Muscle layer of duodenum (tissue), 2 donors: ENCODE data around the gene MS4A6A.
"Not testable (repeated sequence)": the region's sequence is repeated elsewhere in the genome, so short reads cannot be mapped to it uniquely, and the experiment has no call there.

Experiments
- H3K27ac ChIP-seq: one replicate; pipeline ENCODE4 v1.7.0; 2013; ENCODE audit warnings: mild to moderate bottlenecking, low read length
- H3K27me3 ChIP-seq: one replicate; pipeline ENCODE4 v1.7.0; 2013; ENCODE audit warnings: low read depth, mild to moderate bottlenecking, control low read depth, low read length
- H3K36me3 ChIP-seq, 2 donors: one replicate each; pipeline ENCODE4 v1.7.0; 2013; ENCODE audit warnings: low read length in 2 of 2, control low read depth in 1 of 2, mild to moderate bottlenecking in 1 of 2; ENCODE audit not compliant: insufficient read depth in 2 of 2, control insufficient read depth in 1 of 2
- H3K4me1 ChIP-seq, 2 donors: one replicate each; pipeline ENCODE4 v1.7.0; 2013; ENCODE audit warnings: low read length in 2 of 2, mild to moderate bottlenecking in 2 of 2, control low read depth in 1 of 2, moderate library complexity in 1 of 2; ENCODE audit not compliant: insufficient read depth in 2 of 2, control insufficient read depth in 1 of 2
- H3K4me3 ChIP-seq, 2 donors: one replicate each; pipeline ENCODE4 v1.7.0; 2013; ENCODE audit warnings: low read length in 2 of 2, low read depth in 1 of 2, mild to moderate bottlenecking in 1 of 2
- H3K9me3 ChIP-seq, 2 donors: one replicate each; pipeline ENCODE4 v1.7.0; 2013; ENCODE audit warnings: low read length in 2 of 2, control low read depth in 1 of 2, mild to moderate bottlenecking in 1 of 2; ENCODE audit not compliant: control insufficient read depth in 1 of 2
- donor health status: healthy.

MS4A6A gene

DNA sequence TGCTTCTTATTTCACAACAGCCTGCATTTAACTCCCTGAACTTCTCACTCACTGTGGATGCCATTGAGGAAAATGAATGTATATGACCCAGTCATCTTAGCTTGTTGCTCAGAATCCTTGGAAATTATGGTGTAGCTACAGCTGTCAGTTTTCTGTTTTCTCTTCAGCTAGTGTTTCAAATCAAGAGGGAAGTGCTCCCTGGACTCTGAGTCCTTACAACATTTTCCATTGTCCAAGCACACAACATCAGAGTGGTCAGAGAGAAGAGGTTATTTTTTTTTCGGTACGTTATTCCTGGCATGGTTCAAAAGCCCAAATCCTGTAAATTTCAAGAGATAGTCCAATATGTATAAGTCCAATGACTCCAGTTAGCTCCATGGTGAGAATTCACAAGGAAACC, 23.6 kb downstream of the MS4A6A start:
- Histone ChIP-seq H3K9me3 (no peaks in the 10 kb centered on the region), H3K4me3 (no peak overlapping the region), H3K36me3 (no peaks in the 10 kb centered on the region), H3K4me1 (no peaks in the 10 kb centered on the region), H3K27ac (no peak overlapping the region), H3K27me3 (no peaks in the 10 kb centered on the region)

DNA sequence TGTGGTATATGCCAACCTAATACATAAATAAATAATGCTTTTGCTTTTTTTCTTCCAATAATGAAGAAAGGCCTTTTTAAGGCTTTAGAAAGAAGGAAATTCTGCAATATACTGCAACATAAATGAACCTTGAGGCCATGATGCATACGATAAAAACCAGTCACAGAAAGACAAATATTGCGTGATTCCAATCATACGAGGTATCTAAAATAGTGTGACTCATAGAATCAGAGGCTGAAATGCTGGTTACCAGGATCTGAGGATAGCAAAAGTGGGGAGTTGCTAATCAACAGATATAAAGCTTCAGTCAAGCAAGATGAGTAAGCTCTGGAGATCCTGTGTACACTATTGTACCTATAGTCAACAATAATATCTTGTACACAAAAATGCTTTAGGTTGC, 24.2 kb downstream of the MS4A6A start:
- H3K9me3 ChIP-seq: no peaks in the 10 kb centered on the region
- H3K4me1 ChIP-seq: no peaks in the 10 kb centered on the region
- H3K36me3 ChIP-seq: no peaks in the 10 kb centered on the region
- no peak overlapping the region for H3K27ac ChIP-seq
- no peaks in the 10 kb centered on the region for H3K27me3 ChIP-seq
- no peak overlapping the region for H3K4me3 ChIP-seq

DNA sequence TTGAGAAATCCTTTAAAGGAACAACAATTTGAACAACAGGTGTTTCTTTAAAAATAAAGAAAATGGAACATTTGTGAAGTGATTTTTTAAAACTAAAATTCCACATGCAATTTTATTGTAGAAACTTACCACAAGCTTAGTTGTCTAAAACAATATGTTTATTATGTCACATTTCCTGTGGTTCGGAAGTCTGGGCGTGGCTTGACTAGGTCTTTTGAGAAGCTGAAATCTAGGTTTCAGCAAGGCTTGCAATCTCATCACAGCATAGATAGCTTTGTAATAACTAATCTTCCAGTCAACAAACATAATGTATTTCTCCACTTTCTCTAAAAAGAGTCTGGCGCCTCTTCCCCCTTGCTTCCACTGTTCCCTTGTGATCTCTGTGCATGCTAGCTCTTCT, 27.0 kb downstream of the MS4A6A start:
- Histone ChIP-seq H3K36me3 (no peaks in the 10 kb centered on the region), H3K27me3 (no peaks in the 10 kb centered on the region), H3K4me3 (no peak overlapping the region), H3K9me3 (no peaks in the 10 kb centered on the region), H3K27ac (no peak overlapping the region), H3K4me1 (no peaks in the 10 kb centered on the region)

DNA sequence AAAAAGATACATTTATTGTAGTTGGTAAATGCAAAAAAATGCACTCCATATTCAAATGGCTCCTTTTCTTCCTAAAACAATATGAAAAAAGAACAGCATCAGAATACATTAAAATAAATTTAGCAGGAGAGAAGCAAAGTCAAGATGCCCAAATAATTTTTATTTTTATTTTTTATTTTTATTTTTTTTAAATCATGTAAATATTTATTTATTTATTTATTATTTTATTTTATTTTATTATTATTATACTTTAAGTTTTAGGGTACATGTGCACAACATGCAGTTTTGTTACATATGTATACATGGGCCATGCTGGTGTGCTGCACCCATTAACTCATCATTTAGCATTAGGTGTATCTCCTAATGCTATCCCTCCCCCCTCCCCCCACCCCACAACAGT, 30.2 kb downstream of the MS4A6A start:
- H3K36me3 ChIP-seq, H3K27ac ChIP-seq: not testable (repeated sequence)

DNA sequence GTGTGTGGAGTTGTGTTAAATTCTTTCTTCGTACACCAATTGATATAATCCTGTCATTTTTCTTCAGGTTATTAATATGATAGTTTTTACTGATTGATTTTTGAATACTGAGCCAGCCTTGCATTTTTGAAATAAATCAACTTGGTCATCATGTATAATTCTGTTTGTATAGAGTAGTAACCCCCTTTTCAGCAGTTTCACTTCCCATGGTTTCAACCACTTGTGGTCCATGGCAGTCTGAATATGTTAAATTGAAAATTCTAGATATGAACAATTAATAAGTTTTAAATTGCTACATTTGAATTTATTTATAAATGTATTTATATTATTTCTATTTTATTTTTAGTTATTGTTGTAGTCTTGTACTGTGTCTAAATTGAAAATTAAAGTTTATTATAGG, 32.6 kb downstream of the MS4A6A start:
- no peaks in the 10 kb centered on the region for H3K4me1 ChIP-seq
- no peak overlapping the region for H3K4me3 ChIP-seq
- no peaks in the 10 kb centered on the region for H3K9me3 ChIP-seq
- no peaks in the 10 kb centered on the region for H3K27me3 ChIP-seq
- H3K36me3 ChIP-seq: no peaks in the 10 kb centered on the region
- H3K27ac ChIP-seq: no peak overlapping the region

More for the DNA sequence above, 30.2 kb downstream of the MS4A6A start:
- H3K27me3 ChIP-seq, H3K4me3 ChIP-seq, H3K4me1 ChIP-seq, H3K9me3 ChIP-seq: not testable (repeated sequence)

DNA sequence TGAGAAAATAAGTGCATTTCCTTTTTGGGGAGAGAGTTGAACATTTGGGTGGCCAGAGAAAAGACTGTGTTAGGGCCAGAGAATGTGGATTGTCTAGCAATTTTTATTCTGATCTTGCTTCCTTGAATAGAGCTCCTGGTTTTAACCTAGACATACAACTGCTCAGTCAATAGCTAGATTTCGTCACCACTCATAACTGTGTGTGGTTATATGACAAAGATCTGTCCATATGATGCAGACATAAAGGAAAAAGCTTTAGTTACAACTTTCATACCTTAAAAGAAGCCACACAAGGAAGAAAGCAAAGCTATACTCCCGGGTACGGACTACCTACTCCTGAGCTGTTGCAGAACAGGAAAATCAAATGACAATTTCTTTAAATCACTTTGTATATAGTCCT, 37.2 kb downstream of the MS4A6A start:
- Histone ChIP-seq H3K36me3 (no peaks in the 10 kb centered on the region), H3K27ac (no peak overlapping the region), H3K27me3 (no peaks in the 10 kb centered on the region), H3K4me3 (no peak overlapping the region), H3K4me1 (no peaks in the 10 kb centered on the region), H3K9me3 (no peaks in the 10 kb centered on the region)

DNA sequence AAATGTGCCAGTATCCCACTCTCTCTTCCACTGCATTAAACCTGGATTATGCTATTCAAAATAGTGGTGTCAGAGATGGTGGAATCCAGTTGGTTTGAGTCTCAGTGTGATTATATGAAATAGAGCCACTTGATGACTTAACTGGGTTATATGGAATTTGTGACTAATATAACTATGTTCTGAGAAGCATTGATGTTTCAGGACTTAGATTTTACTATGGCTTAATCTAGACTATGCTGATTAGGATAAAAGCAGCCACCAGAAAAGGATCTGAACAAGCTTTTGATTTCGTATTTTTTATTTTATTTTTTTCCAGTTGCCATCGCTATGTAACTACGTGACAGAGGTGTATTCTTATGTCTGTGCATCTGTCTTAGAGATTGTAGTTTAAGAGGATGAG, 39.1 kb downstream of the MS4A6A start:
- Histone ChIP-seq H3K27me3 (no peaks in the 10 kb centered on the region), H3K4me1 (no peaks in the 10 kb centered on the region)

DNA sequence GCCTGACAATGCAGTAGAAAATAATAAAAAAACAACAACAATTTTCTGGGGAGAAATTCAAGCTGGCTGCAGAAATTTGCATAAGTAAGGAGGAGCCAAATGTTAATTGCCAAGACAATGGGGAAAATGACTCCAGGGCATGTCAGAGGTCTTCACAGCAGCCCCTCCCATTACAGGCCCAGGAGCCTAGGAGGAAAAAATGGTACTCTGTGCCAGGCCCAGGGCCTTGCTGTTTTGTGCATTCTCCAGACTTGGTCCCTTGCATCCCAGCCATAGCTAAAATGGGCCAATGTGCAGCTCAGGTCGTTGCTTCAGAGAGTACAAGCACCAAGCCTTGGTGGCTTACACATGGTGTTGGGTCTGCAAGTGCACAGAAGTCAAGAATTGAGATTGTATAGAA, 49.0 kb downstream of the MS4A6A start:
- no peaks in the 10 kb centered on the region for H3K27me3 ChIP-seq
- H3K27ac ChIP-seq: no peak overlapping the region
- no peaks in the 10 kb centered on the region for H3K4me1 ChIP-seq
- peaks cover 0 to 9% of the 10 kb centered on the region in 2 donors for H3K9me3 ChIP-seq
- H3K4me3 ChIP-seq: no peak overlapping the region
- no peaks in the 10 kb centered on the region for H3K36me3 ChIP-seq

More for the DNA sequence above, 39.1 kb downstream of the MS4A6A start:
- no peak overlapping the region for H3K4me3 ChIP-seq
- no peak overlapping the region for H3K27ac ChIP-seq
- no peaks in the 10 kb centered on the region for H3K36me3 ChIP-seq
- no peaks in the 10 kb centered on the region for H3K9me3 ChIP-seq

DNA sequence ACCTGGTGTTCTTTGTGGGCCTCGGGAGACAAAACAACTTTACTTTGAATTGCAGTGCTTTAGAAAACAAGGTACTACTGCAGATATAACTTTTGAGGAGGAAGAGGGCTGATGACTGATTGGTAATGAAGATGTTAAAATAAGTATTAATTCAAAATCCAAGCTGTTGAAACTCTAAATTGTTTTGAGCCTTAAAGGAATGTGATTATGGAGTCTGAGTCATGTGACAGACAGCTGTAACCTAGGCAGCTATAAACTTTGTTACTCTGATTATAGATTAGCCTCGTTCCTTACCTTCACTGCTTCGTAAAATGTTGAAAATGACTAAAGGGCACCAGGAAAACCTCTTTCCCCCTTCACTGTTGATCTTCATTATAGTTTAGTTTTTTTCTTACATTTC, 51.0 kb downstream of the MS4A6A start:
- Histone ChIP-seq H3K9me3 (peaks cover 0 to 6% of the 10 kb centered on the region in 2 donors), H3K4me3 (no peak overlapping the region), H3K27ac (no peak overlapping the region), H3K27me3 (no peaks in the 10 kb centered on the region), H3K4me1 (no peaks in the 10 kb centered on the region), H3K36me3 (no peaks in the 10 kb centered on the region)

DNA sequence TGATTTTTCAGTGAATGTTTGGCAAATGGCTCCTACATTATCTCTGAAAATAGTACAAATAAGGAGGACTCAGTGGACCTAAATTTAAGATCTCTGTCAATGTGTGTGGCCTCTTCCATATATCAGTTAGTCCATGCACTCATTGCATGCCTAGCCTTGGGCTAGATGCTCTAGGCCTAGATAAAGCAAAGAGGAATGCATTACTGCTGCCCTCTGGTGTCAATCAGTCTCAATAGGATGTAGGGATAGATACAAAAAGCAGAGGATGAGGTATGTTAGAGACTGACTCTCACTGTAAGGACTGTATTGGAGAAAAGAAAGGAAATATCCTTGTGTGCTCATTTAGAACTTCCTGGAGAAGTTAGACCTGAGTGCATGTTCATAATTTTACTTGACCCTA, 52.4 kb downstream of the MS4A6A start:
- Histone ChIP-seq H3K27me3 (no peaks in the 10 kb centered on the region), H3K9me3 (no peaks in the 10 kb centered on the region), H3K4me1 (no peaks in the 10 kb centered on the region), H3K4me3 (no peak overlapping the region), H3K27ac (no peak overlapping the region), H3K36me3 (no peaks in the 10 kb centered on the region)

DNA sequence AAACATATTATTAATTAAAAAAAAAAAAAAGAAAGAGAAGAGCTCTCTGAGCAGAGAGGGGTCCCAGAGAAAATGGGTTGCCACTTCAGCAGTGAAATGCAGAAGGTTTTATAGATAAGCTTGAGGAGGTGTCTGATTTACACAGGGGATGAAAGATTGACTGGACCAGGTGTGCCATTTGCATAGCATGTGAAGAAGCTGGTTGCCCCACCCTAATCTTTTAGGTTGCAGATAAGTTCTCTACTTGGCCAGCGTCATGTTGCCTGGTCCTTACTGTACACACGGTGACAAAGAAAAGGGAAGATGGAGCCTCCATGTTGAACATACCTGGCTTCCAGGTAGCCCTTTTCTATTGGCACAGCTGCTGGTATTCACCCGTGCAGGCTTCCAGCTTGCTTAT, 53.0 kb downstream of the MS4A6A start:
- H3K9me3 ChIP-seq: no peaks in the 10 kb centered on the region

DNA sequence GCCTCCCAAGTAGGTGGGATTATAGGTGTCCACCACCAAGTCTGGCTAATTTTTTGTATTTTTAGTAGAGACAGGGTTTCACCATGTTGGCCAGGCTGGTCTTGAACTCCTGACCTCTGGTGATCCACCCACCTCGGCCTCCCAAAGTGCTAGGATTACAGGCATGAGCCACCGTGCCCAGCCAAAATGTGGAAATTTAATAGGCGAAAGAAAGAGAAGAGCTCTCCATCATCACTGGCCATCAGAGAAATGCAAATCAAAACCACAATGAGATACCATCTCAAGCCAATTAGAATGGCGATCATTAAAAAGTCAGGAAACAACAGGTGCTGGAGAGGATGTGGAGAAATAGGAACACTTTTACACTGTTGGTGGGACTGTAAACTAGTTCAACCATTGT, 54.0 kb downstream of the MS4A6A start:
- not testable (repeated sequence) for H3K9me3 ChIP-seq, H3K27me3 ChIP-seq, H3K27ac ChIP-seq, H3K4me3 ChIP-seq, H3K36me3 ChIP-seq, H3K4me1 ChIP-seq

More for the DNA sequence above, 53.0 kb downstream of the MS4A6A start:
- H3K36me3 ChIP-seq: no peaks in the 10 kb centered on the region
- no peak overlapping the region for H3K27ac ChIP-seq
- H3K4me1 ChIP-seq: no peaks in the 10 kb centered on the region
- H3K27me3 ChIP-seq: no peaks in the 10 kb centered on the region
- no peak overlapping the region for H3K4me3 ChIP-seq
